Osteoblast (primary cell): ENCODE measurements around the gene COL18A1. TPM values are rescaled to one million over a fixed set of nuclear protein-coding genes. Genes with fewer than 3 reads are reported as not detected.

Experiments
- DNase-seq: peaks from one replicate; pipeline ENCODE4 v3.0.0; 2011; ENCODE audit warnings: low spot score, mixed read lengths; ENCODE audit not compliant: insufficient read length; ENCODE audit errors: missing footprints
- H2AFZ ChIP-seq: 2 replicates; pipeline ENCODE4 v1.6.0; 2011; ENCODE audit warnings: mild to moderate bottlenecking, low read length
- H3K27ac ChIP-seq: 2 replicates; pipeline ENCODE4 v1.5.1; 2011; ENCODE audit warnings: mild to moderate bottlenecking, low read depth, low read length, moderate library complexity
- H3K27me3 ChIP-seq: 2 replicates; pipeline ENCODE4 v1.6.0; 2012; ENCODE audit warnings: mild to moderate bottlenecking, control low read depth, inconsistent platforms, low read length, moderate library complexity; ENCODE audit not compliant: insufficient read depth
- H3K36me3 ChIP-seq: 2 replicates; pipeline ENCODE4 v1.5.1; 2011; ENCODE audit warnings: mild to moderate bottlenecking, low read length, control low read depth, moderate library complexity; ENCODE audit not compliant: insufficient read depth
- H3K4me1 ChIP-seq: 2 replicates; pipeline ENCODE4 v1.5.1; 2011; ENCODE audit warnings: mild to moderate bottlenecking, low read length, control low read depth, moderate library complexity; ENCODE audit not compliant: insufficient read depth
- H3K4me2 ChIP-seq: 2 replicates; pipeline ENCODE4 v1.6.0; 2011; ENCODE audit warnings: mild to moderate bottlenecking, low read length; ENCODE audit not compliant: insufficient read depth
- H3K4me3 ChIP-seq: fragments of 200-600 bp; sonication (generic); 3 replicates; pipeline ENCODE4 v1.5.1; 2012; ENCODE audit warnings: mild to moderate bottlenecking, low read length, inconsistent platforms; ENCODE audit not compliant: insufficient read depth
- H3K79me2 ChIP-seq: 2 replicates; pipeline ENCODE4 v1.6.0; 2012; ENCODE audit warnings: mild to moderate bottlenecking, low read length, control low read depth, inconsistent platforms; ENCODE audit not compliant: insufficient read depth
- H3K9me3 ChIP-seq: 2 replicates; pipeline ENCODE4 v1.5.1; 2011; ENCODE audit warnings: low read depth, low read length, control low read depth
- H4K20me1 ChIP-seq: 2 replicates; pipeline ENCODE4 v1.6.0; 2012; ENCODE audit warnings: mild to moderate bottlenecking, low read length, control low read depth; ENCODE audit not compliant: insufficient read depth
- CTCF ChIP-seq: IDR thresholded peaks from 2 replicates; pipeline ENCODE4 v1.5.1; 2011; ENCODE audit warnings: mild to moderate bottlenecking, low read depth, low read length, moderate library complexity; ENCODE audit errors: extremely low read depth
- total RNA-seq: library from RNA; depleted of rRNA; stranded (reverse); fragments of >200 nt; gene quantifications from 2 replicates; pipeline ENCODE4 v1.2.3, GENCODE V29; 2012

COL18A1 gene
- total RNA-seq, 1 donor, result 8.3 TPM

GRCh38 chr21:45428534-45428933 is 23.6 kb downstream of the COL18A1 start:
- H2AFZ ChIP-seq, result no peak overlapping the region
- TF ChIP-seq CTCF, result no peak
- no peak overlapping the region for H3K4me2 ChIP-seq
- H3K4me1 ChIP-seq, result peaks cover 29% of the 10 kb centered on the region
- no peaks in the 10 kb centered on the region for H4K20me1 ChIP-seq
- no peaks in the 10 kb centered on the region for H3K36me3 ChIP-seq
- DNase-seq, result no peak
- H3K27me3 ChIP-seq, result no peaks in the 10 kb centered on the region
- H3K27ac ChIP-seq, result no peak overlapping the region
- no peaks in the 10 kb centered on the region for H3K9me3 ChIP-seq
- no peaks in the 10 kb centered on the region for H3K79me2 ChIP-seq
- H3K4me3 ChIP-seq, result no peak overlapping the region

DNA sequence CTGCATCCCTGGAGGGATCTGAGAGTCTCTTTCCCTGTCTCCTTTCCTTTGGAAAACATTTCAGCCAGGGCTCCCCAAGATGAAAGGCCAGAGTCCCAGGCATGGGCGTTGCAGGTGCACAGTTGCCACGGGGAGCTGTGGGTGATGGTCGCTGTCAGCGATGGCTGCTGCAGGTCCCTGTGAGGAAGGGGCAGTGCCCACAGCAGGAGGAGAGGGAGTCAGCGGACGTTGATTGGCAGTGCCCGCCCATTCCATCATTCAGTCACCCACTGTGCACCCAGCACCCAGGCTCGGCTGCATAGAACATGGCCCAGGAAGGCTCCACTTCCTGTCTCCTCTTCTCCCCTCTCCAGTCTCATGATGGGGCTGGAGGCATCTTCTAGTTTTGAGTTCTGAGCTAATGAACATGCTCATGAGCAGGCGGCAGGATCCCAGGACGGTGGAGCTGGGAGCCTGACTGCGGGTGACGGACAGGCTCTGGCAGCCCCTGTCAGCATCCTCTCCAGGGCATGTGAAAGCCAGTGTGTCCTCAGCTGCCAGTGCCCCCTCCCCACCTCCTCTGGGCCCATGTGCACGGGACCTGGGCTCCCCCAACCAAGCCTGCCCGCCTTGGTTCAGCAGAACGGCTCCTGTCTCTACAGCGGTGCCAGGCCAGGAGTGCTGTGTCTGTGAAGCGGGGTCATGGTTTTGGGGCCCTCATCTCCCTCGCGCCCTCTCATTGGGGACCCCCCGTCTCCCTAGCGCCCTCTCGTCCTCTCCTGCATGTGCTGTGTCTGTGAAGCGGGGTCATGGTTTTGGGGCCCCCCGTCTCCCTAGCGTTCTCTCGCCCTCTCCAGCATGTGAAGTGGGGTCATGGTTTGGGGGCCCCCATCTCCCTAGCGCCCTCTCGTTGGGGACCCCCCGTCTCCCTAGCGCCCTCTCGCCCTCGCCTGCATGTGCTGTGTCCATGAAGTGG is 24.5 kb downstream of the COL18A1 start:
- no peak overlapping the region for H3K27ac ChIP-seq
- no peaks in the 10 kb centered on the region for H3K27me3 ChIP-seq
- no peaks in the 10 kb centered on the region for H3K9me3 ChIP-seq
- no peak overlapping the region for H2AFZ ChIP-seq
- peaks cover 29% of the 10 kb centered on the region for H3K4me1 ChIP-seq
- H3K79me2 ChIP-seq, result no peaks in the 10 kb centered on the region
- H3K4me3 ChIP-seq, result no peak overlapping the region
- no peak for DNase-seq
- no peaks in the 10 kb centered on the region for H4K20me1 ChIP-seq
- no peak overlapping the region for H3K4me2 ChIP-seq
- no peaks in the 10 kb centered on the region for H3K36me3 ChIP-seq
- no peak for TF ChIP-seq CTCF

DNA sequence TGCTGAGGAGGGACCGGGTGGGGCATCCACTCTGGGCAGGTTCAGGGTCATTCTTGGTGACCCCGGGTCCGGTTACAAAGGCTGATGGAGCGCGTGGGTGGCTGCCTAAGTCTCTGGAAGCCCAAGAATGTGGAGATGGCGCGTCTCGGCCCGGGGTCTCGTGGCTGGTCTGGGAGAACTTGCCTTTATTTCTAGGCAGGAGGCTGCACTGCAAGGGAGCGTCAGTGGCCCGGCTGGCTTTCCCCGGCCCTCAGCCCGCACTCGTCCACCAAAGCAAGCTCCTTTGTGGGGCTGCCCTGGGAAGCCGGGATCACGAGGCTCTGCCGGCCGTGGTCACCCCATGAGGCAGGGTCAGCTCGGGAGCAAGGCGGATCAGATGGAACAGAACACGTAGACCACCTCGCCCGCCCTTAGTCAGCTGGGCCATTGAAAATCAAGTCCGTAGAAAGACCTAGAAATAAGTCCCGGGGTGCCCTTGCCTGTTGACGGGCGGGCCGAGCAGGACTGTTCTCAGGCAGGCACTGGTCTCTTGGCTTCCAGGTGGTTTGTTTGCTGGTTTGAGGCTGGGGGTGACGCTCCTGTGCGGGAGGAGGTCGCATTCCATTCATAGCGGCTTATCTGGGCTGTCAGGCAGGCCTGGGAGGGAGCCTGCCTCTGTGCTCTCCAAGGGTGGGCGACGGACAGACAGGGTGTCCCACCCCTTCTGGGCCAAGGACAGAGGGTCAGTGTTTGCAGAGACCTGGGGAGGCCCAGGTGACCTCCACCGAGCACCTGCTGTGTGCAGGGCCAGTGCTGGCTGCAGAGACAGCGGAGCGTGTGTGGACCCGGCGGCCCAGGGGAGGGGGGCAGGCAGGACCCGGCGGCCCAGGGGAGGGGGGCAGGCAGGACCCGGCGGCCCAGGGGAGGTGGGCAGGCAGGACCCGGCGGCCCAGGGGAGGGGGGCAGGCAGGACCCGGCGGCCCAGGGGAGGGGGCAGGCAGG is 25.8 kb downstream of the COL18A1 start:
- Histone ChIP-seq H3K27ac (no peak overlapping the region), H3K79me2 (no peaks in the 10 kb centered on the region), H3K4me1 (peaks cover 29% of the 10 kb centered on the region), H2AFZ (no peak overlapping the region), H3K27me3 (no peaks in the 10 kb centered on the region), H3K9me3 (no peaks in the 10 kb centered on the region), H3K36me3 (no peaks in the 10 kb centered on the region), H3K4me2 (no peak overlapping the region), H4K20me1 (no peaks in the 10 kb centered on the region), H3K4me3 (no peak overlapping the region)
- no peak for TF ChIP-seq CTCF
- DNase-seq, result no peak
